SK-N-SH treated with all-trans-retinoic acid at 6 μM for 48 hours (cell line): Measurements from ENCODE around the gene FCRL3.

Source experiments
- ATAC-seq: fragments of 200-7000 bp; cut with Tn5 transposase; 3 replicates; pipeline ENCODE4 v1.9.1; 2020; ENCODE audit warnings: mild to moderate bottlenecking, moderate library complexity
- ARNTL ChIP-seq: fragments of 450-650 bp; formaldehyde crosslinking; IDR thresholded peaks from 2 replicates; pipeline ENCODE4 v1.5.0; 2020; ENCODE audit warnings: low read depth, mild to moderate bottlenecking, moderate library complexity, borderline replicate concordance
- BACH2 ChIP-seq: fragments of 250-450 bp; sonication (Bioruptor Pico); IDR thresholded peaks from 2 replicates; pipeline ENCODE4 v1.9.0; 2021; ENCODE audit warnings: mild to moderate bottlenecking, borderline replicate concordance
- CREB5 ChIP-seq: fragments of 250-450 bp; sonication (Bioruptor Pico); IDR thresholded peaks from 2 replicates; pipeline ENCODE4 v1.5.1; 2020; ENCODE audit warnings: low read depth, mild to moderate bottlenecking, moderate library complexity
- CSDC2 ChIP-seq: fragments of 250-450 bp; sonication (Bioruptor Pico); IDR thresholded peaks from 2 replicates; pipeline ENCODE4 v1.5.0; 2020; ENCODE audit warnings: mild to moderate bottlenecking, moderate library complexity
- CSRNP3 ChIP-seq: fragments of 250-450 bp; sonication (Bioruptor Pico); IDR thresholded peaks from 2 replicates; pipeline ENCODE4 v1.5.1; 2021; ENCODE audit warnings: mild to moderate bottlenecking, moderate library complexity
- GLIS3 ChIP-seq: fragments of 250-450 bp; sonication (Bioruptor Pico); IDR thresholded peaks from 2 replicates; pipeline ENCODE4 v1.5.0; 2020; ENCODE audit warnings: mild to moderate bottlenecking, moderate library complexity
- ISL1 ChIP-seq: fragments of 250-450 bp; sonication (Bioruptor Pico); IDR thresholded peaks from 2 replicates; pipeline ENCODE4 v2.1.2; 2022; ENCODE audit warnings: mild to moderate bottlenecking, moderate library complexity
- OSR1 ChIP-seq: fragments of 250-450 bp; sonication (Bioruptor Pico); IDR thresholded peaks from 2 replicates; pipeline ENCODE4 v1.8.0; 2022; ENCODE audit warnings: moderate library complexity, mild to moderate bottlenecking, inconsistent platforms
- PATZ1 ChIP-seq: fragments of 250-450 bp; sonication (Bioruptor Pico); IDR thresholded peaks from 2 replicates; pipeline ENCODE4 v1.8.0; 2020; ENCODE audit warnings: mild to moderate bottlenecking, moderate library complexity, borderline replicate concordance
- POU6F1 ChIP-seq: fragments of 250-450 bp; sonication (Bioruptor Pico); IDR thresholded peaks from 2 replicates; pipeline ENCODE4 v1.8.0; 2021; ENCODE audit warnings: low read depth, mild to moderate bottlenecking, moderate library complexity, borderline replicate concordance
- PPARA ChIP-seq: fragments of 250-450 bp; sonication (Bioruptor Pico); IDR thresholded peaks from 2 replicates; pipeline ENCODE4 v1.5.0; 2020; ENCODE audit warnings: mild to moderate bottlenecking, borderline replicate concordance
- RARB ChIP-seq: fragments of 250-450 bp; sonication (Bioruptor Pico); IDR thresholded peaks from 2 replicates; pipeline ENCODE4 v1.8.0; 2021; ENCODE audit warnings: mild to moderate bottlenecking, moderate library complexity
- SNAI2 ChIP-seq: fragments of 250-450 bp; sonication (Bioruptor Pico); IDR thresholded peaks from 2 replicates; pipeline ENCODE4 v1.5.0; 2020; ENCODE audit warnings: mild to moderate bottlenecking, moderate library complexity
- TCF4 ChIP-seq: fragments of 250-450 bp; sonication (Bioruptor Pico); IDR thresholded peaks from 2 replicates; pipeline ENCODE4 v1.8.0; 2021; ENCODE audit warnings: mild to moderate bottlenecking, moderate library complexity, borderline replicate concordance
- TOX ChIP-seq: fragments of 250-450 bp; sonication (Bioruptor Pico); IDR thresholded peaks from 2 replicates; pipeline ENCODE4 v1.8.0; 2021; ENCODE audit warnings: mild to moderate bottlenecking, moderate library complexity, borderline replicate concordance
- TSHZ2 ChIP-seq: fragments of 250-450 bp; sonication (Bioruptor Pico); IDR thresholded peaks from 2 replicates; pipeline ENCODE4 v1.5.0; 2020; ENCODE audit warnings: mild to moderate bottlenecking, moderate library complexity
- ZC3H10 ChIP-seq: fragments of 250-450 bp; sonication (Bioruptor Pico); IDR thresholded peaks from 2 replicates; pipeline ENCODE4 v1.5.1; 2021; ENCODE audit warnings: mild to moderate bottlenecking, moderate library complexity
- ZFP3 ChIP-seq: fragments of 250-450 bp; sonication (Bioruptor Pico); IDR thresholded peaks from 2 replicates; pipeline ENCODE4 v1.5.0; 2020; ENCODE audit warnings: mild to moderate bottlenecking, moderate library complexity
- ZFP30 ChIP-seq: fragments of 450-650 bp; formaldehyde crosslinking; IDR thresholded peaks from 2 replicates; pipeline ENCODE4 v1.5.0; 2022; ENCODE audit warnings: mild to moderate bottlenecking, moderate library complexity
- ZNF565 ChIP-seq: fragments of 450-650 bp; formaldehyde crosslinking; conservative IDR thresholded peaks from 2 replicates; pipeline ENCODE4 v1.5.0; 2020; ENCODE audit warnings: low read depth, mild to moderate bottlenecking, moderate library complexity
- ZNF70 ChIP-seq: fragments of 450-650 bp; formaldehyde crosslinking; IDR thresholded peaks from 2 replicates; pipeline ENCODE4 v1.5.0; 2020; ENCODE audit warnings: mild to moderate bottlenecking, moderate library complexity
- ZNF8 ChIP-seq: fragments of 450-650 bp; formaldehyde crosslinking; IDR thresholded peaks from 2 replicates; pipeline ENCODE4 v1.5.0; 2020; ENCODE audit warnings: mild to moderate bottlenecking, moderate library complexity

Gene FCRL3

GRCh38 chr1:157700732-157701131 is at the start of gene FCRL3:
FCRL3 (minus strand) TSS chr1:157700769; CDS start chr1:157700489, 280 bp downstream.
- TF ChIP-seq ISL1, result no peak
- TF ChIP-seq ZFP3 (CRISPR knock-in tag), result no peak
- TF ChIP-seq PPARA (CRISPR knock-in tag), result no peak
- TF ChIP-seq PATZ1, result no peak
- no peak for TF ChIP-seq TOX (CRISPR knock-in tag)
- no peak for TF ChIP-seq SNAI2
- TF ChIP-seq OSR1 (CRISPR knock-in tag), result no peak
- no peak for TF ChIP-seq ZNF70
- no peak for TF ChIP-seq TSHZ2
- TF ChIP-seq CREB5 (CRISPR knock-in tag), result no peak
- TF ChIP-seq BACH2 (CRISPR knock-in tag), result no peak
- no peak for TF ChIP-seq CSRNP3 (CRISPR knock-in tag)
- TF ChIP-seq GLIS3 (CRISPR knock-in tag), result no peak
- no peak for TF ChIP-seq RARB (CRISPR knock-in tag)
- TF ChIP-seq ZFP30 (CRISPR knock-in tag), result no peak
- TF ChIP-seq ZC3H10 (CRISPR knock-in tag), result no peak
- no peak for TF ChIP-seq CSDC2 (CRISPR knock-in tag)
- no peak for TF ChIP-seq ZNF8
- no peak for TF ChIP-seq POU6F1 (CRISPR knock-in tag)
- no peak for ATAC-seq

GRCh38 chr1:157748262-157748817 is 47.8 kb upstream of the FCRL3 start:
- TF ChIP-seq POU6F1 (CRISPR knock-in tag), result no peak
- no peak for TF ChIP-seq ZNF8
- no peak for TF ChIP-seq GLIS3 (CRISPR knock-in tag)
- TF ChIP-seq ZFP30 (CRISPR knock-in tag), result no peak
- no peak for ATAC-seq

- no peak for ATAC-seq
- no peak for TF ChIP-seq TOX (CRISPR knock-in tag)
- TF ChIP-seq TCF4 (CRISPR knock-in tag), result no peak
- TF ChIP-seq POU6F1 (CRISPR knock-in tag), result no peak
- TF ChIP-seq CSDC2 (CRISPR knock-in tag), result no peak
- TF ChIP-seq ZNF70, result no peak
- TF ChIP-seq ZC3H10 (CRISPR knock-in tag), result no peak
- no peak for TF ChIP-seq ARNTL
- no peak for TF ChIP-seq ZNF565 (CRISPR knock-in tag)
- TF ChIP-seq ZNF8, result no peak
These were observed 38.8 kb upstream of the FCRL3 start for GRCh38 chr1:157739229-157739901.
